NOMO-1 treated with DMSO at 0.1 percent for 48 hours (cell line): ENCODE measurements around the gene PEX26.

Experiments
- DNase-seq: peaks from one replicate; lab custom pipeline; 2025; ENCODE audit not compliant: unreplicated experiment; lab: John Stamatoyannopoulos, UW

The PEX26 gene

GRCh38 chr22:18154821-18155390 is 77.1 kb downstream of the PEX26 start:
- no peak for DNase-seq
